ES-I3 (cell line): ENCODE measurements around the gene THADA.

Experiments
- H3K36me3 ChIP-seq: 2 replicates; pipeline ENCODE4 v1.6.1; 2013; ENCODE audit warnings: mild to moderate bottlenecking, low read length, control low read depth, moderate library complexity; ENCODE audit not compliant: insufficient read depth
- H3K4me1 ChIP-seq: 2 replicates; pipeline ENCODE4 v1.6.1; 2013; ENCODE audit warnings: mild to moderate bottlenecking, control low read depth, low read length; ENCODE audit not compliant: insufficient read depth
- H3K9ac ChIP-seq: 2 replicates; pipeline ENCODE4 v1.6.1; 2013; ENCODE audit warnings: low read depth, mild to moderate bottlenecking, low read length, moderate library complexity
- H3K9me3 ChIP-seq: 2 replicates; pipeline ENCODE4 v1.6.1; 2013; ENCODE audit warnings: mild to moderate bottlenecking, low read length, moderate library complexity; ENCODE audit not compliant: control insufficient read depth, insufficient read depth

Gene THADA

DNA sequence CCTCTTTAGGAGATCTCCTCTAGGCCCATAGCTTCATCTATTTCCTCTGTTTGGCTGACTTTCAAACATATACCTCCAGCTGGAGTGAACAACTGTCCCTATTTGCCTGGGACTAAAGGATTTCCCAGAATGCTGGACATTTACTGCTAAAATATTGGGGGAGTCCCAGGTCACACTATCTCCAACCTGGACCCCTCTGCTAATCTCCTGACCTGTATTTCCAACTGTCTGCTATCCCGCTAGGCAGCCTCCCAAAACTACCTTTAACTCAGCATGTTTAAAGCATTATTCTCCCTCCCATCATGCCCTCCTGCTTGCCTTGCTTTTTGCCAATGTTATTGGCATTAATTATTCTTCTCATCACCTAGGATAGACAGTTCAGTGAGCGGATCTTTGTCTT is 77.1 kb downstream of the THADA start:
- no peaks in the 10 kb centered on the region for H3K36me3 ChIP-seq
- peaks cover 3% of the 10 kb centered on the region; the same call in 1 of the 2 replicates for H3K4me1 ChIP-seq
- H3K9ac ChIP-seq: no peak overlapping the region
- H3K9me3 ChIP-seq: no peaks in the 10 kb centered on the region

DNA sequence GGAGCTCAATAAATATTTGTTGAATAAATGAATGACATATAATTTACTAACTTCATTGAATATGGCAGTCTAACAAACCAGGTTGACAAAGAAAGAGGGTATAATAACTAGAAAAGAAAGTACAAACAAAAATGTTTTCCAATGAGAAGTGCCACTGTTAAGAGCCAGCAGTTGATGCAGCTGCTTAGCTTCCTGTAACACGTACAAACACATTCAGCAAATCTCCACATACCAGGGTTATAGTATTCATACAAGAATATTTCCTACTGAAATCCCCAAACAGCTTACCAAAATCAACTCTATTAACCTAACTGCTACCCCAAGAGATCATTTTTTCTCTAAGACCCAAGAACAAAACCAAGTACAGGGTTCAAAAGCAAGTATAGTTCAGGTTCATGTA is 77.7 kb downstream of the THADA start:
- Histone ChIP-seq H3K4me1 (peaks cover 3% of the 10 kb centered on the region; the same call in 1 of the 2 replicates), H3K9ac (no peak overlapping the region)

DNA sequence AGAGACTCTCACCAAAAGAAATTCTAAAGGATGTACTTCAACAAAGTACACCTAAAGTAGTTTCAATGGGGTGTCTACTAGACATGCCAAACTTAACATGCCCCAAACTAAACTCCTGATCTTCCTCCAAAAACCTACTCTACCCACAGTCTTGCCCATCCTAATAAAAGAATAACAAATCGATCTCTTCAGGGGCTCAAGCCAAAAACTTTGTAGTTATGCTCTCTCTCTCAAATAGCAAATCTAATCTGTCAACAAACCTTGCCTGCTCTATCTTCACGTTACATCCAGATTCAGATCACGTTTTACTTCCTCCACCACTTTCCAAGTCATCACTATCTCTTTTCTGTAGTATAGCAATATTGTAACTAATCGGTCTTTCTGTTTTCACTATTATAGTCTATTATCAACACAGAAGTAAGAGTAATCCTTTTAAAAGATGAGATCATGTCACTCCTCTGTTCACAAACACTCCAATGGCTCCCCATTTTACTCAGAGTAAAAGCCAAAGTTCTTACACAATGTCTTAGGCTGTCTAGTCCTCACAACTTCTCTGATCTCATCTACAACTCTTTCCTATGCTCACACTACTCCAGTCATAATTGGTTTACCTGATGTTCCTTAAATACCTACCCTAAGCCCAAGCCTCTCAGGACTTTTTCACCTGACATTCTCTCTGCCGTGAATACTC is 79.9 kb downstream of the THADA start:
- H3K9me3 ChIP-seq: no peaks in the 10 kb centered on the region; the same call in 1 of the 2 replicates
- H3K9ac ChIP-seq: no peak overlapping the region
- no peaks in the 10 kb centered on the region for H3K36me3 ChIP-seq
- H3K4me1 ChIP-seq: peaks cover 3% of the 10 kb centered on the region; the same call in 1 of the 2 replicates

More for the DNA sequence above, 77.7 kb downstream of the THADA start:
- Histone ChIP-seq H3K36me3 (no peaks in the 10 kb centered on the region), H3K9me3 (no peaks in the 10 kb centered on the region)

DNA sequence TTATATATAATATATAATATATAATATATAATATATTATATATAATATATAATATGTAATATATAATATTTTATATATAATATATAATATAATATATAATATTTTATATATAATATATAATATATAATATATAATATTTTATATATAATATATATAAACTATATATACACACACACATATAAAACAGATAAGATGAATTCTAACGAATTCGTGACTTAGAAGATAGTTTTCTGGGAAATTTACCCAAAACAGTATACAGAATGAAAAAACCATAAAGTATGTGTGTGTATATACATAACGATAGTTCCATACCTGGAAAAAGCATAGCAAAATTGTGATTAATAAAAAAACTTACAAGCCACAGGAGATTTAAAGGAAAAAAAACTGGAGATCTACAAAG is 80.6 kb downstream of the THADA start:
- H3K4me1 ChIP-seq: peaks cover 2% of the 10 kb centered on the region; the same call in 1 of the 2 replicates
- H3K9ac ChIP-seq: no peak overlapping the region
- H3K9me3 ChIP-seq: no peaks in the 10 kb centered on the region; the same call in 1 of the 2 replicates
- no peaks in the 10 kb centered on the region for H3K36me3 ChIP-seq

DNA sequence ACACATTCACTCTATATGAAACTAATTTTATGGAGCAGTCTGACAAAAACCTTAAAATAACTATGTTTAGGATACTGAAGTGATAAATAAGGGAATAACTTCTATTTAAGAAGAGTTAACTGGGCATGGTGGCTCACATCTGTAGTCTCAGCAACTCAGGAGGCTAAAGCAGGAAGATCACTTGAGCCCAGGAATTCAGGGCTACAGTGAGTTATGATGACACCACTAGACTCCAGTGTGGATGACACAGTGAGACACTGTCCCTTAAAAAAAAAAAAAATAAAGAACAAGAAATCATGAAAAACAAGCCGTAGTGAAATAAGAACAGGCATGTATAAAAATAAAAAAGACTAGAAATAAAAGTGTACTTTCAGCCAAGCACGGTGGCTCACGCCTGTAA is 82.0 kb downstream of the THADA start:
- no peaks in the 10 kb centered on the region; the same call in 1 of the 2 replicates for H3K9me3 ChIP-seq
- H3K36me3 ChIP-seq: no peaks in the 10 kb centered on the region
- H3K4me1 ChIP-seq: no peaks in the 10 kb centered on the region
- no peak overlapping the region for H3K9ac ChIP-seq

DNA sequence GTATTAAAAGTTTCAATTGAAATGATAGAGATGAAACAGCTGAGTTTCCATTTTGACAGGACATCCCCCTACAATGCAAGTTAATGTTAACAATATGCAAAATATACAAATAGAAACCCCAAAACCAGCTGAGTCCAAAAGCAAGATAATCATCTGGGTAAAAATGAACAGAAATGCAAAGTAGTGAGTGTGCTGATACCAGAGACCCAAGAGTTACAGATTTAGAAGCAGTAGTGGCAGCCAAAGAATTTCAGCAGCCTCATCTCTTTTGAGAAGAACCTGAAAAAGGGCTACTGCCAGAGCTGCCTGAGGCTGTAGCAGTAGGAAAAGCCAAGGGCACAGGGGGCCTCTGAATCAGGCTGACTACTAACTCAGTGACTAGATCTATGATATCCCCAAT is 82.6 kb downstream of the THADA start:
- Histone ChIP-seq H3K9ac (no peak overlapping the region), H3K4me1 (no peaks in the 10 kb centered on the region), H3K9me3 (no peaks in the 10 kb centered on the region; the same call in 1 of the 2 replicates), H3K36me3 (no peaks in the 10 kb centered on the region)

DNA sequence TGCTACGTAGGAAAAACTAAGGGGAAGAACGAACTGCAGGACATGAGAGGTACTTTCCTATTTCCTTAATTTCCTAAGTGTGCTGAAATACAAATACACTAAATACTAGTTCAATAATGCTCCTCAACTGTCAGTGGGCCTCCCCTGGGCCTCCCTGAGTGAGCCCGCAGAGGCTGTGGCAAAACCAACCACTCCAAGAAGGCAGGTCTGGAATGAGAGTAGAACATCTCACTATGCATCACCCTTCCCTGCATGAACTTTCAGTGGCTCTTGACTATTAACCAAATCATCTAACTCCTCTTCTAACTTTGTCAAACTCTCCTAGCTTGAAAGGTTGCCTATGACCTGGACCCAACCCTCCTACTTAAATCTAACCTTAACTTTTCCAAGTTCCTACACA is 84.6 kb downstream of the THADA start:
- Histone ChIP-seq H3K9me3 (no peaks in the 10 kb centered on the region; the same call in 1 of the 2 replicates), H3K36me3 (no peaks in the 10 kb centered on the region), H3K4me1 (no peaks in the 10 kb centered on the region), H3K9ac (no peak overlapping the region)

DNA sequence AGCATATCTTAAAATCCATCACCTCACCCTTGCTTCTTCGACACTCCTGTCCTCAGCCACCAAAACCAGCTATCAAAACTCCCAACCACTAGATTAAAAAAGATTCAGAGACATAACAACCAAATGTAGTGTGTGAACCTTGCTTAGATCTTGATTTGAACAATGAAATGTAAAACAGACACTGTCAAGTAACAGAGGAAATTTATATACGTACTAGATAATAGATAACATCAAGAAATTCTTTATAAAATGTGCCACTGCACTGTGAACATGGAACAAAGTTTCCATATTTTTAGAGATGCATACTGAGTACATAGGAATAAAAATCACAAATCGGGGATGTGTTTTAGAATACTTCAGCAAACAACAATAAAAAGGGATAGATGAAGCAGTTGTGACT is 86.0 kb downstream of the THADA start:
- Histone ChIP-seq H3K4me1 (no peaks in the 10 kb centered on the region), H3K9ac (no peak overlapping the region), H3K9me3 (no peaks in the 10 kb centered on the region; the same call in 1 of the 2 replicates), H3K36me3 (no peaks in the 10 kb centered on the region)

DNA sequence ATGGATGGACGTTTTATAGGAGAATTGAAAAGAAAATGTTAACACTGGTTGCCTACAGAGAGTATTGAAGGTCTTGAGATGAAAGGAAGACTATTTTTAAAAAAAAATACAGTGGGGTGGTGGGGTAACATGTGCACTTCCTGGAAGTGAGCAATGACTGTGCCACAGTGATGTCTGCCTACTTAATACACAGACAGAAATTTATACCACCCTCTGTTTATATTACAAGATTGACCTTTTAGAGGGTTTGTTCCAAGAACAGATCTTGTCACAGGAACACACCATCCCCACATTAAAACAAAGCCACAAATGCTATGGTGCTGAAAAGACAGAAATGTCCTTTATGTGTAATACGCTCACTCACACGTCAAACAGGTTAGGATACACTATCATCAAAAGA is 87.6 kb downstream of the THADA start:
- Histone ChIP-seq H3K9me3 (no peaks in the 10 kb centered on the region; the same call in 1 of the 2 replicates), H3K4me1 (no peaks in the 10 kb centered on the region), H3K9ac (no peak overlapping the region), H3K36me3 (no peaks in the 10 kb centered on the region)

DNA sequence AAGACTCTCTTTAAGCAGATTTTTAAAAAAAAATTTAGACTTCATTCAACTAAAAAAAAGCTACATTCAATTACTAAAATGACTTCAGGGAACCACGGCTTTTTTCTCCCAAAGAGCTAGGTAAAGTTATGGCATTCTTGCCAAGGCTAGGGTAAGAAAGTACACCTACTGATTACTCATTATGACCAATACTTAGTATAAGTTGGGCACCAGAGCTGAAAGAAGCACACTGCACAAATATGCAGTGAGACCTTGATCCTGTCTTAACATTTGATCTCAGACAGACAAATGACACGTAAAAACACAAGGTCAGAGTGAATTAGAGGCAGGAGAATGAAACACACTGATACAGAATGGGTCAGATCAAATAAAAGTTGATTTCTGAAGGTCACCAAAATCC is 88.7 kb downstream of the THADA start:
- Histone ChIP-seq H3K36me3 (no peaks in the 10 kb centered on the region), H3K9ac (no peak overlapping the region), H3K9me3 (no peaks in the 10 kb centered on the region; the same call in 1 of the 2 replicates), H3K4me1 (no peaks in the 10 kb centered on the region)

DNA sequence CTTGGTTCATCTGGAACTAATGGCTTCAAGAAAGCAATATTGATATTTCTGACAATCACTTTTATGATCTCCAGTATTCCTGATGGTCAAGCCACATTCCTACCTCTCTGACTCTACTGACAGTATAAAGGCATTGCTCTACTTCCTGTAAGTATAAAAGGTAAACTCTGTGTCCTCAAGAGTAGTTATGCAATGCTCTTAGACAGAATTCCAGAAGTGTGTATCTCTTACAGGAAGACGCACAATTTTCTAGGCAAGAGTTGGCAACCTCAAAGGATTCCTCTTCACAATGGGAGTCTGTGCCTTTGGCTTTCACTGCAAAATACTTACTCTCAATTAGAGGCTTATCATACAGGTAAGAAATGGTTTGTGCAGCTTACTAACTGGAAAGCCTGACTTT is 100.1 kb downstream of the THADA start:
- no peaks in the 10 kb centered on the region for H3K4me1 ChIP-seq
- H3K36me3 ChIP-seq: no peaks in the 10 kb centered on the region
- no peak overlapping the region for H3K9ac ChIP-seq

DNA sequence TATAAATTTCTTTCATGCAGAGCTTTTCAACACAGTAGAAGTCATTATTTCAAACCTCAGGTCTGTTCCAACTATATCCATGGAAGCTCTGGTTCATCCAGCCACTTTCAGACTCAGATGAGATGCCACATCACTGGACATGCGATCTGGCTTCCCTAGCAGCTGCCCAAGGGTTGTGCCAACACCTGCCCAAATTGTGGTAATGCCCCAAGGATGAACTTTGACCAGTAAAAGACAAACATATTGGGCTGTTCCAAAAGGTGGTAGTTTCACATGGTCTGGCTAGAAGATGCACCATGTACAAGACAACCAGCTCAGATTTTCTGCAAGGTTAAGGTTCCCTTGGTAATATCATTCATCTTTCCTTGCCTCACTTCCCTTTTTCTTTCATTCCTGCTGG is 101.9 kb downstream of the THADA start:
- H3K9ac ChIP-seq: no peak overlapping the region

More for the DNA sequence above, 100.1 kb downstream of the THADA start:
- H3K9me3 ChIP-seq: no peaks in the 10 kb centered on the region

DNA sequence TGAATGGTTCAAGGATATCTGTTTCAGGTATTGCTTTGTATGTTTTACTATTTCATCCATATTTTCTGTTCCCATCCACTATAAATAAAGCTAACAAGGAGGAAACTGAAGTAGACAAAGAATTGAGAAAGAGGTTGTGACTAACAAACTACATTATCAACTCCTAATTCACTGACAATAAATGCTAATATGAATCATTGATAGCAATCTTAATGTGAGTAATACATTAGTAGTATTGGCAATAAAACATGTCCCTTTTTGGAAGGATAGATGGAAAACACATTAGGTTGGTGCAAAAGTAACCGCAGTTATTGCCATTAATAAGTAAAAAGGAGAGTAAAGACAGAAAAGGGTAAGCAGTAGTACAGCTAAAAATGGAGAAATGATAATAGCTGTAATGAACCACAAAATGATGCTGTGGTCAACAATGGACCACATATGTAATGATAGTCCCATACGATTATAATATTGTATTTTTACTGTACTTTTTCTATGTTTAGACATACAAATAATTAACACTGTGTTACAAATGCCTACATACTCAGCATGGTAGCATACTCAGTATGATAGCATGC is 104.7 kb downstream of the THADA start:
- no peak overlapping the region for H3K9ac ChIP-seq
- no peaks in the 10 kb centered on the region for H3K9me3 ChIP-seq
- H3K4me1 ChIP-seq: no peaks in the 10 kb centered on the region; the same call in 1 of the 2 replicates
- no peaks in the 10 kb centered on the region for H3K36me3 ChIP-seq

More for the DNA sequence above, 101.9 kb downstream of the THADA start:
- H3K36me3 ChIP-seq: no peaks in the 10 kb centered on the region
- no peaks in the 10 kb centered on the region; the same call in 1 of the 2 replicates for H3K4me1 ChIP-seq
- no peaks in the 10 kb centered on the region for H3K9me3 ChIP-seq

DNA sequence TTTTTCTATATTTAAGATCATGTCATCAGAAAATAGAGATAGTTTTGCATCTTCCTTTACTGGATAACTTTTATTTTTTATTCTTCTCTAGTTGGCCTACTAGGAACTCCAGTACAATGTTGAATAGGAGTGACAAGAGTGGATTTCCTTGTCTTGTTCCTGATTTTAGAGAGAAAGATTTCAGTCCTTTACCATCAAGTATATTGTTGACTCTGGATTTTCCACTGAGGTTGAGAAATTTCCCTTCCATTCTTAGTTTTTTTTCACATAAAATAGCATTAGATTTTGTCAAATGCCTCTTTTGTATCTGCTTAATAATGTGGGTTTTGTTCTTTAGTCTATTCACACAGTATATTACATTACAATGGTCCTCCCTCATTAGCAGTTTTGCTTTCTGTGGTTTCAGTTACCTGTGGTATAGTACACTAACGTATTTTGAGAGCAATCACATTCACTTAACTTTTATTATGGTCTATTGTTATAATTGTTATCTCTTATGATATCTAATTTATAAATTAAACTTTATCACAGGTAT is 105.5 kb downstream of the THADA start:
- Histone ChIP-seq H3K36me3 (no peaks in the 10 kb centered on the region), H3K9ac (no peak overlapping the region), H3K4me1 (no peaks in the 10 kb centered on the region; the same call in 1 of the 2 replicates), H3K9me3 (no peaks in the 10 kb centered on the region)

DNA sequence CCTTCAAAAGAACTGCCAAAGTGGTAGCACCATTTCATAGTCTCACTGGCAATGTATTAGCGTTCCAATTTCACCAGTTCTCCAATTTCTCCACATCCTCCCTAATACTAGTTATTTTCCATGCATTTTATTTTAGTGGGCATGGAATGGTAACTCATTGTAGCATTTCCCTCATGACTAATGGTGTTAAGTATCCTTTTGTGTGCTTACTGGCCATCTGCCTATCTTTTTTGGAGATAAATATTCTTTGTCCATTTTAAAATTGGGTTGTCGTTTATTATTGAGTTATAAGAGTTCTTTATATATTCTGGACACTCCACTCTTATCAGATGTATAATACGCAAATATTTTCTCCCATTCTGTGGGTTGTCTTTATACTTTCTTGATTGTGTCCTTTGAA is 107.1 kb downstream of the THADA start:
- Histone ChIP-seq H3K9ac (no peak overlapping the region), H3K4me1 (no peaks in the 10 kb centered on the region; the same call in 1 of the 2 replicates), H3K36me3 (no peaks in the 10 kb centered on the region)

More for the DNA sequence above, 107.1 kb downstream of the THADA start:
- no peaks in the 10 kb centered on the region for H3K9me3 ChIP-seq
